ENCODE measurements around the gene S100A8. TPM values are rescaled to one million over a fixed set of nuclear protein-coding genes. Genes with fewer than 3 reads are reported as not detected.

Gene S100A8
- total and polyA plus RNA-seq, 2 donors (not counting 3 experiments of a cell fraction or from before 2014, with no cell fraction given): not detected

GRCh38 chr1:153375511-153375910, 15.4 kb downstream of the S100A8 start, which contains the start of gene S100A12:
S100A12 (minus strand) TSS chr1:153375621; CDS start chr1:153374592, 1,029 bp downstream.
- no peak for FAIRE-seq
- no peak within 1 kb of the TSS for H3K4me2 ChIP-seq (ENCODE audit: insufficient read depth, low read length)

More at GRCh38 chr1:153375511-153375910, 15.4 kb downstream of the S100A8 start, which contains the start of gene S100A12:
- no peak within 1 kb of the TSS for H3K4me3 ChIP-seq (replicated peaks in 1 of 3; ENCODE audit: insufficient read depth in 1 of 3, low read depth in 1 of 3, low read length in 3 of 3)
- POLR2A ChIA-PET: no interaction called here
- TF ChIP-seq POLR2AphosphoS5 (IDR thresholded peaks at IDR 0.05; ENCODE audit: insufficient read depth, low read depth, low read length): no peak
- no peak for TF ChIP-seq GATA2 (IDR thresholded peaks at IDR 0.05; ENCODE audit: insufficient read depth, insufficient read length, low read depth, low read length)
- no peak for TF ChIP-seq JUN (IDR thresholded peaks at IDR 0.05; ENCODE audit: borderline replicate concordance, insufficient read depth, insufficient read length, low read depth)
- no peak for TF ChIP-seq MYC (IDR thresholded peaks at IDR 0.05; ENCODE audit: low read depth, low read length)
- TF ChIP-seq MAX (IDR thresholded peaks at IDR 0.05; ENCODE audit: insufficient read depth, insufficient read length): no peak
- no peak for TF ChIP-seq POLR2A (IDR thresholded peaks at IDR 0.05; ENCODE audit: low read depth, low read length)
- TF ChIP-seq EZH2 (IDR thresholded peaks at IDR 0.05; ENCODE audit: borderline replicate concordance, low read depth, low read length, severe bottlenecking): no peak
- no peak for TF ChIP-seq CTCF (IDR thresholded peaks at IDR 0.05; ENCODE audit: extremely low read depth in 1 of 2, insufficient read depth in 1 of 2, low read depth in 1 of 2, low read length in 2 of 2)
- TF ChIP-seq FOS (IDR thresholded peaks at IDR 0.05; ENCODE audit: borderline replicate concordance, insufficient read depth, low read length): no peak
- H3K27me3 ChIP-seq (ENCODE audit: control insufficient read depth in 2 of 2, insufficient read depth in 2 of 2, low read length in 2 of 2): no peaks in the 10 kb centered on the region
- no peaks in the 10 kb centered on the region for H3K9me1 ChIP-seq (replicated peaks; ENCODE audit: control insufficient read depth, extremely low read depth, insufficient read depth, low read length)
- H4K20me1 ChIP-seq (replicated peaks; ENCODE audit: control insufficient read depth, extremely low read depth, insufficient read depth, low read length): no peaks in the 10 kb centered on the region
- H2AFZ ChIP-seq (ENCODE audit: low read depth, low read length): no peak within 1 kb of the TSS
- H3K9ac ChIP-seq (replicated peaks; ENCODE audit: extremely low read depth, insufficient read depth, low read length): no peak within 1 kb of the TSS
- dilution Hi-C loops (cut with MboI; ENCODE audit: extremely low pct_ligation_motif_present, low sequenced_read_pairs): no loop called here
- CTCF ChIA-PET: no interaction called here
- intact Hi-C loops (cut with micrococcal nuclease): no loop called here
- H3K4me1 ChIP-seq (ENCODE audit: control insufficient read depth, extremely low read depth, insufficient read depth, low read length): no peaks in the 10 kb centered on the region
- no TSS peak for BruUV-seq (replicated peaks)
- no peak within 1 kb of the TSS for H3K27ac ChIP-seq (ENCODE audit: insufficient read depth, low read depth, low read length)
- H3K9me3 ChIP-seq (replicated peaks; ENCODE audit: control insufficient read depth, insufficient read depth, low read length): no peaks in the 10 kb centered on the region
- DNase-seq (ENCODE audit: low read depth, low spot score): no peak
- no peaks in the 10 kb centered on the region for H3K36me3 ChIP-seq (ENCODE audit: control insufficient read depth in 2 of 2, extremely low read depth in 1 of 2, insufficient read depth in 2 of 2, low read length in 2 of 2)
- H3K79me2 ChIP-seq (ENCODE audit: control insufficient read depth, insufficient read depth, low read length): no peaks in the 10 kb centered on the region

All from endothelial cell of umbilical vein (primary cell).